ENCODE measurements around the gene TIMM8B. TPM values are rescaled to one million over a fixed set of nuclear protein-coding genes. Genes with fewer than 3 reads are reported as not detected.

The TIMM8B gene, protein sequence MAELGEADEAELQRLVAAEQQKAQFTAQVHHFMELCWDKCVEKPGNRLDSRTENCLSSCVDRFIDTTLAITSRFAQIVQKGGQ
- total RNA-seq (10 to 100 TPM; 26.2 to 33.3 TPM), polyA plus RNA-seq (10 to 100 TPM; 58.0 to 75.2 (median 69.1) TPM), total RNA-seq (6.4 to 47.7 (median 15.8) reads per million in 6 experiments)

DNA sequence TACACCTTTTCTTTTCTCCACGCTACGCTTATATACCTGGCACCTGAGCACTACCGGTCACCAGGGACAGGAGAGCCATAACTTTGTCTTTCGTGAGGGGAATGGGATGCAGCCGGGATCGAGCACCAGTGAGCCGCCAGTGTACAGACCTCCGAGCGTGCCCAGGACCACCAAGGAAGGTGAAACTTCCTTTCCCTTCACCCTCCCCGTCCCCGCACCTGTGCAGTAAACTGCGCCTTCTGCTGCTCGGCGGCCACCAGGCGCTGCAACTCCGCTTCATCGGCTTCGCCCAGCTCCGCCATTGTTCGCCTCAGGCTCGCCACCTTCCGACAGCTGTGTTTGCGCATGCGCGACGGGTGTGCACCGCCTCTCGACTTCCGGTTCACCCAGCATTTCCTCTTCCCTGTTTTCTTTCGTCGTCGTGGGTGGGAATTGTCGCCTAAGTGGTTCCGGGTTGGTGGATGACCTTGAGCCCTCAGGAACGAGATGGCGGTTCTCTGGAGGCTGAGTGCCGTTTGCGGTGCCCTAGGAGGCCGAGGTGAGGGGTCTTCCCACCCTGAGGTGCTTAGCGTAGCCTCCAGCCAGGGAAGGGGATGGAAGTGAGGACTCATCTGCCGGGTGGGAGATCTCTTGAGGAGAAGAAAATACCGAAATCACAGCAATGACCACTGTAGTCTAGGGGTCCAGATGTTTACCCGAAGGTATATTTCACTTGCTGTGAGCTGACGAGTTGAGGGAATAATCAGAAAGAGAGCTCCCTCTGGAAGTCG lies at the start of gene TIMM8B, which contains the start of gene SDHD:
TSS of gene TIMM8B (minus strand) at position 335 of the 770 bp plus-strand sequence. CDS start at position 302, 33 bp downstream.
TSS of gene SDHD (plus strand) at position 452 of the 770 bp plus-strand sequence. CDS start at position 487, 35 bp downstream.
- DNase-seq (peak; percentile 93 to 98 (median 96)), ATAC-seq (peak; percentile 92 to 94)
- Mint-ChIP-seq H3K4me3 (peak within 1 kb of the TSS; percentile 93 to 100 (median 99)), H3K9me3 (no peaks in the 10 kb centered on the region), H3K27ac (peak within 1 kb of the TSS; percentile 97 to 99 (median 99)), H3K27me3 (peaks cover 0 to 3% (median 0%) of the 10 kb centered on the region in 5 donors), H3K36me3 (peaks cover 23 to 87% (median 24%) of the 10 kb centered on the region in 3 donors), H3K4me1 (peaks cover 47 to 58% (median 52%) of the 10 kb centered on the region in 4 donors)
- POLR2A ChIA-PET = interaction anchor here (0.9 to 1.9 kb wide), 8 partner anchors 11 to 1657 kb away, joined by 3 to 11 read pairs (median 4); partner anchors contain the start of genes ALG9, FDX1, NKAPD1 and PIH1D2

DNA sequence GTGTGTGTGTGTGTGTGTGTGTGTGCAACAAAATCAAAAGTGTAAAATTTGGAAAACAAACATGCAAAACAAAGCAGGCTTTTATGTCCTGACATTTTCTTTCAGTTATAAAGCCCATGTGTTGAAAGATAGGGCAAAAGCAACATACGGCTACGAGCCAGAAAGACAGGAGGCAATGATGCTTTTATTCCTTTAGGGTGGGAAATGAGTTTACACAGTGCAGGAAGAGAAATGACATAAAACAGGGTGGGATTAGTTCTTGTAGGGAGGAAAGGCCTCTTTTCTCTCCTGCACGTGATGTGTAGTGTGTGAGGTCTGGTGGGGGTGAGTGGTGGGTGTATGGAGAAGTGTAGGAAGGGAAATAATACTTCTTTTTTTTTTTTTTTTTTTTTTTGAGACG lies 47.9 kb upstream of the TIMM8B start:
- Mint-ChIP-seq H3K9me3 (no peaks in the 10 kb centered on the region), H3K4me3 (no peak overlapping the region), H3K4me1 (peaks cover 0 to 4% (median 0%) of the 10 kb centered on the region in 4 donors), H3K36me3 (peaks cover 0 to 3% (median 0%) of the 10 kb centered on the region in 3 donors), H3K27me3 (no peaks in the 10 kb centered on the region), H3K27ac (no peak overlapping the region)
- ATAC-seq = no peak
- DNase-seq = no peak
- POLR2A ChIA-PET = no interaction called here

DNA sequence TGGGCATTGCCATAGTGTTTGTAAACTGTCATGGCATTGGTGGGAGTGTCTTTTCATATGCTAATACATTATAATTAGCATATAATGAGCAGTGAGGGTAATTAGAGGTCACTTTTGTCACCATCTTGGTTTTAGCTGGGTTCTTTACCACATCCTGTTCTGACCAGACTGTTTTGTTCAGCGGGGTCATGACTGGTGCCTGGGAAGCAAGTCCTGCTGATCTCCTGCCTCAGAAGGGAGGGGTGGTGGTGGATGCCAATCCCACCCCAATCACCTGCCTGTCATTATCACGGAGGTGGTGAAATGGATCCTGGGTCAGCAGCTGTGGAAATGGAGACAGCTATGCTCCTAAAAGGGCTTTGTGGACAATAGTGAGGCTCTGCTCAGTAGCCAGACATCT lies 46.2 kb upstream of the TIMM8B start:
- H3K4me3 Mint-ChIP-seq = no peak overlapping the region
- peaks cover 0 to 4% (median 0%) of the 10 kb centered on the region in 4 donors for H3K4me1 Mint-ChIP-seq
- ATAC-seq = no peak
- POLR2A ChIA-PET = no interaction called here
- no peaks in the 10 kb centered on the region for H3K9me3 Mint-ChIP-seq
- no peaks in the 10 kb centered on the region for H3K27me3 Mint-ChIP-seq
- peaks cover 0 to 3% (median 0%) of the 10 kb centered on the region in 3 donors for H3K36me3 Mint-ChIP-seq
- DNase-seq = no peak
- H3K27ac Mint-ChIP-seq = no peak overlapping the region

DNA sequence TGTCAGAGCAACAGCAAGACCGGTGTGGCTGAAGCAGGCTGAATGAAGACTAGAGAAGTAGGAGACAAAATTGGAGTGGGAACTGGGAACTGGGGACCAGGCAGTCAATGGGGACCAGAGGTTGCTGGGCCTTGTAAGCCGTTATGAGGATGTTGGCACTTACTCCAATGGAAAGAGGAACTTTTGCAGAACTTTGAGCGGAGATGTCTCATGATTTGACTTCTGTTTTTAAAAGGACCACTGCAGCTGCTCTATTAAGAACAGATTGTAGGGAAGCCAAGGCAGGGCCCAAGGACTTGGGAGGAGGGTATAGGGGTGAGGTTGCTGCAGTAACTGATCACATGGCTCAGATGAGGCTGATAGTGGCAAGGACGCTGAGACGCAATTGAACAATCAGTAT lies 43.1 kb upstream of the TIMM8B start:
- ATAC-seq = no peak
- no peak for DNase-seq
- Mint-ChIP-seq H3K9me3 (no peaks in the 10 kb centered on the region), H3K4me1 (peaks cover 0 to 4% (median under 1%) of the 10 kb centered on the region in 4 donors), H3K36me3 (peaks cover 0 to 3% (median 0%) of the 10 kb centered on the region in 3 donors), H3K27ac (no peak overlapping the region), H3K27me3 (no peaks in the 10 kb centered on the region), H3K4me3 (no peak overlapping the region)
- POLR2A ChIA-PET = no interaction called here

DNA sequence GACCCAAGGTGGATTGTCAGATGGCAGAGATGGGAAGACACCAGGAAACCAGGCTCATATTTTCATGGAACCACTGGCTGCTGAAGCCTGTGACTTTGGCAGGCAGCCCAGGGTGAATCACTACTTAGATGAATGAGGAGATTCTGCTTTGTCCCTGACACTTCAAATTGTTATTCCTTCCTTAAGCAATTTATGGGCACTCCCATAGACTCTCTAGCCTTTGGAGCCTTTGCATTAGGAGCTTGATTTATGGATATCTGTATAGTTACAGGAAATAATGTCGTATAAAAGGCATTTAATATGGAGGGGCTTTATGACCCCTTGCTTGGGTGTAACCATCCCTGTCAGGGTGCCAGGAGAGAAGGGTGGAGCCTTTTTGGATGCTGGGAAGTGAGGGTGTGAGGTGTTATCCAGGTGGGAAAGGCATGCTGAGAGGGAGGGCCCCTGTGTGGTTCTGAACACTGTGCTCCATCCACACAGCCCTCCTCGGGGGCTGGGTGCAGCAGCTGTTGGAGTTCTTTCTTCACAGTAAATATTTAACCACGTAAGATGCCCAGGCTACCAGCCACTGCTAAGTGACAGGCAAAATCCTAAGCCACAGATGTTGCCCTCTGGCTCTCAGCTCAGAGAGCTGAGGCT lies 42.0 kb upstream of the TIMM8B start:
- no peak overlapping the region for H3K4me3 Mint-ChIP-seq
- H3K27me3 Mint-ChIP-seq = no peaks in the 10 kb centered on the region
- no peak for ATAC-seq
- H3K9me3 Mint-ChIP-seq = no peaks in the 10 kb centered on the region
- POLR2A ChIA-PET = no interaction called here
- peaks cover 0 to 3% (median 0%) of the 10 kb centered on the region in 3 donors for H3K36me3 Mint-ChIP-seq
- no peak overlapping the region for H3K27ac Mint-ChIP-seq
- peaks cover 0 to 4% (median under 1%) of the 10 kb centered on the region in 4 donors for H3K4me1 Mint-ChIP-seq
- no peak for DNase-seq

DNA sequence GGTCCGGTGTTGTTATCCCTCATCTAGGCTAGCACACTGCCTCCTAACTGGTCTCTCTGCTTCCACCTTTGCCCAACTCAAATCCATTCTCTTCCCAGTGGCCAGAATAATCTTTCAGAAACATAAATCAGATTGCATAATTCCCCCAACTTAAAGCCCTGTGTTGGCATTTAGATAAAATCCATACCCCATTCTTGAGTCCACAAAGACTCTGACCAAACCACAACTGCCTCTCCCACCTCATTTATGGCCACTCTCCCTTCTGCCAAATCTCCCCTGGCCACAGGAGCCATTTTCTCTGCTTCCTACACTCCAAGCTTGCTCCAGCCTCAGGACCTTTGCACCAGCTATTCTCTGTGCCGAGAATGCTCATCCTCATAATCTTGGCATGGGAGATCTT lies 40.5 kb upstream of the TIMM8B start:
- Mint-ChIP-seq H3K9me3 (no peaks in the 10 kb centered on the region), H3K4me1 (peaks cover 0 to 2% (median 0%) of the 10 kb centered on the region in 4 donors), H3K36me3 (peaks cover 0 to 5% (median 3%) of the 10 kb centered on the region in 3 donors), H3K27me3 (no peaks in the 10 kb centered on the region), H3K4me3 (no peak overlapping the region), H3K27ac (no peak overlapping the region)
- DNase-seq (no peak), ATAC-seq (no peak)
- POLR2A ChIA-PET = no interaction called here

DNA sequence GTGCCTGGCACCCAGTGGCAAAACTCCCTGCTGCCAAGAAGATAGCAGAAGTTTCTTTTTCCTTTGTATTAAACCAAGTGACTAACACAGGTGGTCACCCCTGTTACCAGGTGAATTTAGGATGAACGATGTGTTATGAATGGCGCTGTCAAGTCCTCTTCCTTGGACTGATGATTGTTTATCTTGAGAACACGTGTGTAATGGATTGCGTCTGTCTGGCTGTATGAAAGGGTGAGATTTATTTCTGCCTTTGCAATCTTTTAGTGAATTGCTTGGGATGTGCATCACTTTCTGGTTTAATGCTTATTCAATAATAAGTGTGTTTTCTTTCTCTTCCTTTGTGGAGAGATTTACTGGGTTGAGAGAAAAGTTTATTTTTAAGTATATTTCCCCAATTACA lies 36.6 kb upstream of the TIMM8B start:
- POLR2A ChIA-PET = no interaction called here

DNA sequence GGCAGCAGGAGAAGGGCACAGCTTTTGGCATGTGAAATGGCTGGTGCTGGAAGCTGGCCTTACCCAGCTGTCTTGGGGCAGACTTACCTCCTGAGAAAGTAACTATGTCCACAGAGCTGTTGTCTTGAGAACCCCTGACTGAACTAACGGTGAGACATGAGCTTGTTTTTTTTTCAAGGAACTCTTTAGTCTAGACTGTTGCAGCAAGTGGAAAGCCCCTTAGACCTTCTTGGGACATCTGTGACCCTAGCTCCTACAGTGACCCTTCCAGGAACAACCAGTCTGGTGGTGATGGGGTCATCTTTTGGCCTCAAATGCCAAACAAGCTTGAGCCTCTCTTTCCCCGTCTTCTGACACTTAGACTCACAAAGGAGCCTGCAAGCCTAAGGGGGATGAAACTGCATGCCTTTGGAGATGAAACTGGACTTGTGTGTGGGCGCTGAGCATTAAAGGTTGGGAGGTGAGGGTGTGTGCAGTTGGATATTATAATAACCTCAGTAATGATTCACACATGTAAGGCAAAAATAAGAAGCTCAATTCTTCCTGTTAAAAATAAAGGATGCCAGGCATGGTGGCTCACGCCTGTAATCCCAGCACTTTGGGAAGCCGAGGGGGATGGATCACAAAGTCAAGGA lies 35.5 kb upstream of the TIMM8B start:
- Mint-ChIP-seq H3K36me3 (peaks cover 0 to 15% (median 9%) of the 10 kb centered on the region in 3 donors), H3K27ac (peak overlapping the region in 1 of 10 donors; percentile 20), H3K9me3 (no peaks in the 10 kb centered on the region), H3K4me1 (peaks cover 0 to 6% (median 0%) of the 10 kb centered on the region in 4 donors), H3K27me3 (no peaks in the 10 kb centered on the region), H3K4me3 (no peak overlapping the region)
- POLR2A ChIA-PET = no interaction called here
- DNase-seq (no peak), ATAC-seq (no peak)

More for the DNA sequence above, 36.6 kb upstream of the TIMM8B start:
- H3K4me1 Mint-ChIP-seq = peaks cover 0 to 6% (median under 1%) of the 10 kb centered on the region in 4 donors
- no peak for ATAC-seq
- no peak for DNase-seq
- no peak overlapping the region for H3K4me3 Mint-ChIP-seq
- H3K9me3 Mint-ChIP-seq = no peaks in the 10 kb centered on the region
- no peaks in the 10 kb centered on the region for H3K27me3 Mint-ChIP-seq
- H3K36me3 Mint-ChIP-seq = peaks cover 0 to 16% (median 8%) of the 10 kb centered on the region in 3 donors
- no peak overlapping the region for H3K27ac Mint-ChIP-seq

DNA sequence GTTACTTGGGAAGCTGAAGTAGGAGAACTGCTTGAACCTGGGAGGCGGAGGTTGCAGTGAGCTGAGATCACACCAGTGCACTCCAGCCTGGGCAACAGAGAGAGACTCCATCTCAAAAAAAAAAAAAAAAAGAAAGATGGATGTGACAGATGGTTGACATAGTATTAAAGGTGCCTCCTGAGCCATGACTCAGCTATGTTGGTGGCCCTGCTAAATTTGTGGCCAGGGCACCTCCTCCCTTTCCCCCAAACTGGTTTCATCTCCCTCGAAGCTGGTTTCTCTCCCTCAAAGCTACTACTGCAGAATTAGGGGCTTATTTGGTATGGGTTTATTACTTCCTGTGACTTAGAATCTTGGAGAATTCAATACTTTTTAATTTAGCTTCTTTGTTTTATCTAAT lies 31.6 kb upstream of the TIMM8B start:
- Mint-ChIP-seq H3K4me3 (no peak overlapping the region), H3K27me3 (no peaks in the 10 kb centered on the region), H3K27ac (no peak overlapping the region), H3K9me3 (no peaks in the 10 kb centered on the region), H3K36me3 (peaks cover 0 to 14% (median 11%) of the 10 kb centered on the region in 3 donors), H3K4me1 (peaks cover 2 to 21% (median 15%) of the 10 kb centered on the region in 4 donors)
- POLR2A ChIA-PET = no interaction called here
- ATAC-seq (no peak), DNase-seq (no peak)

DNA sequence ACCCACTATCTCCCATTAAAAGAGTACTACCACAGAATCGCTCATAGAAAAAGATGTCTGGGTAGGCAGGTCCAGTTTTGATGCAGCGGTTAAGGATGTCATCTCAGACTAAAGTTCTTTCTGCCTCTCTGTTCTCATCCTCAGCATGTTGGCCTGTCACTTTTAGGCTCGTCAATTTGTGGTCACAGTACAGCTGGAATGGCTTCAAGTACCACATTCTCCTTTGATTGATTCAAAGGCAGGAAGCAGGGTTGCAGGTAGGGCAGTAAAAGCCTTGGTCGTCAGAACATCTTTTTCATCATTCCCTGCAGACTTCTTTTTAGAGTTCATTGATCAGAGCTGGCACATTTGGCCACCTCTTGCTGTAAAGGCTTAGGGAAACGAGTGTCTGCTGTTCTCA lies 28.8 kb upstream of the TIMM8B start:
- Mint-ChIP-seq H3K4me3 (no peak overlapping the region), H3K9me3 (no peaks in the 10 kb centered on the region), H3K27ac (no peak overlapping the region), H3K36me3 (peaks cover 0 to 13% (median 9%) of the 10 kb centered on the region in 3 donors), H3K27me3 (no peaks in the 10 kb centered on the region), H3K4me1 (peaks cover 2 to 19% (median 15%) of the 10 kb centered on the region in 4 donors)
- peak in 1 of 2 donors; percentile 40 for ATAC-seq
- DNase-seq = peak in 2 of 10 donors; percentile 2 to 15
- POLR2A ChIA-PET = no interaction called here

DNA sequence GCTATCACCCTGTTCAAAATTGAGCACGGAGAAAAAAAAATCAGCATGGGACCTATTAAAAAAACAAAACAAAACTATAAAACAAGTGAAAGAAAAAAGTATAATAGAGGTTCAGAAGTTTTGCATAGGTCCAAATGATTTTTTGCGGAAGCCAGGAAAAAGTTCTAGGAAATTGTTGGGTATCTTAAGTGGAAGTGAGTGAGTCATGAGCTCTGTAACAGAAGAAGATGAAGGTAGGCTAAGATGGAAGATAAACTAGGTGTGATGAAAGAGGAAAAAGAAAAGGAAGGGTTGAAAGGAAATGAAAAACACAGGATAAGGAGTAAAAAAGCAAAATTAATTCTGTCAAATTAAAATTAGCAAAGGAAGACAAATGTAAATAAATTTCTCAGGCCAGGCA lies 27.9 kb upstream of the TIMM8B start:
- Mint-ChIP-seq H3K36me3 (peaks cover 0 to 13% (median 6%) of the 10 kb centered on the region in 3 donors), H3K9me3 (no peaks in the 10 kb centered on the region), H3K27me3 (no peaks in the 10 kb centered on the region), H3K27ac (no peak overlapping the region), H3K4me1 (peaks cover 2 to 16% (median 14%) of the 10 kb centered on the region in 4 donors), H3K4me3 (no peak overlapping the region)
- ATAC-seq (no peak), DNase-seq (no peak)
- POLR2A ChIA-PET = no interaction called here

All from naive thymus-derived CD8-positive, alpha-beta T cell (primary cell).